ENCODE measurements around the gene ZNF496.

ZNF496 gene

GRCh38 chr1:247300491-247301175 lies 31.0 kb downstream of the ZNF496 start:
- H3K27ac ChIP-seq, result no peak overlapping the region
- TF ChIP-seq ZFX (IDR thresholded peaks at IDR 0.05; ENCODE audit: borderline replicate concordance) (no peak), CTCF (IDR thresholded peaks at IDR 0.05) (no peak)

DNA sequence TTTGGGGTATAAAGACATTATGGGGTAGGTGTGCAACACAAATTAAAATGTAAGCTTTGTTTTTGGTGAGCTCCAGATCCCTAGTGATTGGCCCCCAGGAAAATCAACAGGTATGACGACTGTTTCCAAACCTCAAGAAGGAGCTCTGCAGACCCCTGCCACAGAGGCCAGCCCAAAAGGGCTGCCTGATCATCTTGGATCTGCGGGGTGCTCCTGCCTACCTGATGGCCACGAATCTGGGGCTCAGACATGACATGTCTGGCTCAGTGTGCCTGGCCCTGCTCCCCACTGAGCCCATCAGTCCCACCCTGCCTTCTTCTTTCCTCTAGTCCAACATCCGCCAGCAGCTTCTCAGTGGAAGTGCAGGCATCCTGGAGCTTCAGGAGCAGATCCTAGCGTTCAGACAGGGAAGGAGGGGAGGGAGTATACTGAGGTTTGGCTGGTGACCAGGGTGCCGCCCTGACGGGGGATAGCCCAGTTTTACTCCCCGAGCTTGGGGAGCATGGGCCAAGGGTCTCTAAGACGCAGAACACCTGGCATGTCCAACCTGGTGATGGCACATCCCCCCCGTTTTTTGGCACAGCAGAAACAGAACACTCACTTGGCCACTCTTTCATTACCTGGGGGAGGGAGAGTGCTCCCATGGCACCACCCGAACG lies 31.8 kb downstream of the ZNF496 start:
- TF ChIP-seq CTCF (IDR thresholded peaks at IDR 0.05) (no peak), ZFX (IDR thresholded peaks at IDR 0.05; ENCODE audit: borderline replicate concordance) (no peak)
- H3K27ac ChIP-seq, result no peak overlapping the region

GRCh38 chr1:247298701-247299100 lies 33.0 kb downstream of the ZNF496 start:
- H3K27ac ChIP-seq, result no peak overlapping the region
- TF ChIP-seq ZFX (IDR thresholded peaks at IDR 0.05; ENCODE audit: borderline replicate concordance) (no peak), CTCF (IDR thresholded peaks at IDR 0.05) (no peak)

- H3K27ac ChIP-seq, result no peak overlapping the region
- TF ChIP-seq ZFX (IDR thresholded peaks at IDR 0.05; ENCODE audit: borderline replicate concordance) (no peak), CTCF (IDR thresholded peaks at IDR 0.05) (no peak)
These were observed 33.6 kb downstream of the ZNF496 start for GRCh38 chr1:247298124-247298481.

DNA sequence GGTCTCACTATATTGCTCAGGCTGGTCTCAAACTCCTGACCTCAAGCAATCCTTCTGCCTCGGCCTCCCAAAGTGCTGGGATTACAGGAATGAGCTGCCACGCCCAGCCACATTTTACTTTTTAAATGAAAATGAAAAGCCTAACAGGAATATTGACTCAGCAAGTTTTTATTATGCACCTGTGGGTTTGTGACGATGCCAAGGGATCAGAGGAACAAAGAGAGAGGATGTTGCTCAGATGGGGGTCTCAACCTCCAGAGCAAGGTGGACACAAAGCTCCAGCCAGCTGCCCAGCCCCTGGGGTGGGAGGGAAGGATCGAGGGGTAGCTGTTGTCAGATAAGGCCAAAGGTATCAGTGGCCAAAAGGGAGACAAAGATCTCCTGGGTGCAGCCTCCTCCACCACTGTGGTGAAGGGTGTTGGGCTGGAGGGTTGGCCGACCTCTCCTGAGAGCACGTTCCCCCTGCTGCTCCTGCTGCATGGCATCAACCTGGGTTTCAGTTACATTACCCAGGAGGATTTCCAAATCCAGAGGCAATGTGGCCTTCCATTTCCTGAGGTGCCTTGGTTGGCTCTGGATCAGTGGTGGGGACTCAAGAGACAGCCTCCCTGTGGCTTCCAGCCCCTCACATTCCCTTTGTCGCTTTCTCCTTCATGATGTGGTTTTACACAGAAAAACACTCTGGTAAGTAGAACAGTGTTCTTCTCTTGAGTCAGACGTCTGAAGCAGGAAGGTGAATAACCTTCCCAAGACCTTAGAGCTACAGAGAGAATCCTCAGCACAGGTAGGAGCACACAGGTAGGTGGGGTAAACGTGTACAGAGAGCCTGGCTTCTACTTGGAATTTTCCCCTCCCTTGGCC lies 34.2 kb downstream of the ZNF496 start:
- H3K27ac ChIP-seq, result no peak overlapping the region
- TF ChIP-seq ZFX (IDR thresholded peaks at IDR 0.05; ENCODE audit: borderline replicate concordance) (no peak), CTCF (IDR thresholded peaks at IDR 0.05) (no peak)

- no peak for TF ChIP-seq ZFX (IDR thresholded peaks at IDR 0.05; ENCODE audit: borderline replicate concordance)
- no peak for TF ChIP-seq CTCF (IDR thresholded peaks at IDR 0.05)
These were observed 35.0 kb downstream of the ZNF496 start for GRCh38 chr1:247296599-247297180.

More at GRCh38 chr1:247296599-247297180, 35.0 kb downstream of the ZNF496 start:
- no peak overlapping the region for H3K27ac ChIP-seq
